DND-41 (cell line): ENCODE data around the gene TRIM9.

Source experiments
- EZH2 ChIP-seq: IDR thresholded peaks from 3 replicates; pipeline ENCODE4 v1.6.1; 2012; ENCODE audit warnings: borderline replicate concordance, low read depth, mild to moderate bottlenecking, moderate library complexity, low read length, inconsistent platforms; ENCODE audit not compliant: severe bottlenecking
- TF ChIP-seq, protein P1 (sequence below): IDR thresholded peaks from 2 replicates; pipeline ENCODE4 v1.5.1; 2012; ENCODE audit warnings: borderline replicate concordance, low read length, moderate library complexity, mild to moderate bottlenecking; ENCODE audit not compliant: poor library complexity, severe bottlenecking; ENCODE audit errors: extremely low read depth

DNA sequence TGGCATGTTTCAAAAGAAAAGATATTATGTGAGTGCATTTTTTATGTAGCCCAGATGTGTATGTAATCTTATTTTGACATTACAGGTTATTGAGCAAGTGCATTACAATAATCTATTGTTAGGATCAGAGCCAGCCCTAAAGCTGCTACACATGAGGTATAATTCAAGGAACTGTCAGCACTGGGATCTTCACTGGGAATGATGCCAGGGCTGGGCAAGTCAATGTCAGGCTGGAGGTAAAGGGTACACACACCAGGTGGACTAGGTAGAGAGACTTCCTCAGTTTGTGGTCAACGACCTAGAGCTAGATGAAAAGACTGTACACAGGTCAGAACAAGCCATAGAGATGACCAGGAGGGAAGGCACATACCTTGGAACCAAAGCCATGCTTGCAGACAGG is 15.4 kb downstream of the TRIM9 start:
- TF ChIP-seq EZH2: no peak
- TF ChIP-seq, protein P1, sequence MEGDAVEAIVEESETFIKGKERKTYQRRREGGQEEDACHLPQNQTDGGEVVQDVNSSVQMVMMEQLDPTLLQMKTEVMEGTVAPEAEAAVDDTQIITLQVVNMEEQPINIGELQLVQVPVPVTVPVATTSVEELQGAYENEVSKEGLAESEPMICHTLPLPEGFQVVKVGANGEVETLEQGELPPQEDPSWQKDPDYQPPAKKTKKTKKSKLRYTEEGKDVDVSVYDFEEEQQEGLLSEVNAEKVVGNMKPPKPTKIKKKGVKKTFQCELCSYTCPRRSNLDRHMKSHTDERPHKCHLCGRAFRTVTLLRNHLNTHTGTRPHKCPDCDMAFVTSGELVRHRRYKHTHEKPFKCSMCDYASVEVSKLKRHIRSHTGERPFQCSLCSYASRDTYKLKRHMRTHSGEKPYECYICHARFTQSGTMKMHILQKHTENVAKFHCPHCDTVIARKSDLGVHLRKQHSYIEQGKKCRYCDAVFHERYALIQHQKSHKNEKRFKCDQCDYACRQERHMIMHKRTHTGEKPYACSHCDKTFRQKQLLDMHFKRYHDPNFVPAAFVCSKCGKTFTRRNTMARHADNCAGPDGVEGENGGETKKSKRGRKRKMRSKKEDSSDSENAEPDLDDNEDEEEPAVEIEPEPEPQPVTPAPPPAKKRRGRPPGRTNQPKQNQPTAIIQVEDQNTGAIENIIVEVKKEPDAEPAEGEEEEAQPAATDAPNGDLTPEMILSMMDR: no peak
